Measurements from ENCODE around the gene SLC7A6OS. TPM values are rescaled to one million over a fixed set of nuclear protein-coding genes. Genes with fewer than 3 reads are reported as not detected.

SLC7A6OS gene
- total RNA-seq, 1 donor from 2014 or later = 20.0 TPM

GRCh38 chr16:68265078-68265920 is 45.4 kb downstream of the SLC7A6OS start:
- Mint-ChIP-seq H3K9me3 (ENCODE audit: unreplicated experiment) (no peaks in the 10 kb centered on the region), H3K27ac (ENCODE audit: unreplicated experiment) (peak overlapping the region; percentile 78), H3K27me3 (ENCODE audit: unreplicated experiment) (peaks cover 12% of the 10 kb centered on the region), H3K4me1 (ENCODE audit: unreplicated experiment) (peaks cover 13% of the 10 kb centered on the region), H3K36me3 (ENCODE audit: low read depth, unreplicated experiment) (no peaks in the 10 kb centered on the region), H3K4me3 (ENCODE audit: unreplicated experiment) (peak overlapping the region; percentile 94)
- DNase-seq (ENCODE audit: low spot score) = no peak
- no peak for TF ChIP-seq CTCF (IDR thresholded peaks at IDR 0.05; ENCODE audit: unreplicated experiment)

GRCh38 chr16:68264128-68265077 is 46.3 kb downstream of the SLC7A6OS start, which contains the start of gene SLC7A6:
Gene SLC7A6 (plus strand): TSS chr16:68264526. CDS start chr16:68274727, 10,201 bp downstream.
- H3K4me1 Mint-ChIP-seq (ENCODE audit: unreplicated experiment) = peaks cover 13% of the 10 kb centered on the region
- peak within 1 kb of the TSS; percentile 94 for H3K4me3 Mint-ChIP-seq (ENCODE audit: unreplicated experiment)
- TF ChIP-seq CTCF (IDR thresholded peaks at IDR 0.05; ENCODE audit: unreplicated experiment) = peak; percentile 1
- H3K9me3 Mint-ChIP-seq (ENCODE audit: unreplicated experiment) = no peaks in the 10 kb centered on the region
- H3K27me3 Mint-ChIP-seq (ENCODE audit: unreplicated experiment) = peaks cover 12% of the 10 kb centered on the region
- H3K36me3 Mint-ChIP-seq (ENCODE audit: low read depth, unreplicated experiment) = no peaks in the 10 kb centered on the region
- DNase-seq (ENCODE audit: low spot score) = peak; percentile 75
- H3K27ac Mint-ChIP-seq (ENCODE audit: unreplicated experiment) = peak within 1 kb of the TSS; percentile 78

- Mint-ChIP-seq H3K27ac (ENCODE audit: unreplicated experiment) (peak overlapping the region; percentile 8), H3K9me3 (ENCODE audit: unreplicated experiment) (no peaks in the 10 kb centered on the region), H3K4me3 (ENCODE audit: unreplicated experiment) (peak overlapping the region; percentile 94), H3K4me1 (ENCODE audit: unreplicated experiment) (peaks cover 13% of the 10 kb centered on the region), H3K36me3 (ENCODE audit: low read depth, unreplicated experiment) (peaks cover 2% of the 10 kb centered on the region), H3K27me3 (ENCODE audit: unreplicated experiment) (peaks cover 18% of the 10 kb centered on the region)
- TF ChIP-seq CTCF (IDR thresholded peaks at IDR 0.05; ENCODE audit: unreplicated experiment) = peak; percentile 72
- DNase-seq (ENCODE audit: low spot score) = no peak
Observed at GRCh38 chr16:68263559-68264127, 47.1 kb downstream of the SLC7A6OS start.

- Mint-ChIP-seq H3K27ac (ENCODE audit: unreplicated experiment) (no peak overlapping the region), H3K9me3 (ENCODE audit: unreplicated experiment) (no peaks in the 10 kb centered on the region), H3K4me3 (ENCODE audit: unreplicated experiment) (no peak overlapping the region), H3K4me1 (ENCODE audit: unreplicated experiment) (peaks cover 10% of the 10 kb centered on the region), H3K36me3 (ENCODE audit: low read depth, unreplicated experiment) (peaks cover 9% of the 10 kb centered on the region), H3K27me3 (ENCODE audit: unreplicated experiment) (peaks cover 16% of the 10 kb centered on the region)
- TF ChIP-seq CTCF (IDR thresholded peaks at IDR 0.05; ENCODE audit: unreplicated experiment) = no peak
- no peak for DNase-seq (ENCODE audit: low spot score)
Observed at GRCh38 chr16:68259007-68259825, 51.5 kb downstream of the SLC7A6OS start.

All from endothelial cell (in vitro differentiated cells).